HG02642 (cell line): ENCODE results near the gene GATAD2B.
"Not testable (repeated sequence)": the region's sequence is repeated elsewhere in the genome, so short reads cannot be mapped to it uniquely, and the experiment has no call there.

ENCODE experiments used
- ATAC-seq: cut with Tn5 transposase; IDR thresholded peaks from one replicate; pipeline ENCODE4 v1.9.1; 2021; ENCODE audit warnings: mild to moderate bottlenecking; ENCODE audit not compliant: unreplicated experiment, poor library complexity

Gene GATAD2B

DNA sequence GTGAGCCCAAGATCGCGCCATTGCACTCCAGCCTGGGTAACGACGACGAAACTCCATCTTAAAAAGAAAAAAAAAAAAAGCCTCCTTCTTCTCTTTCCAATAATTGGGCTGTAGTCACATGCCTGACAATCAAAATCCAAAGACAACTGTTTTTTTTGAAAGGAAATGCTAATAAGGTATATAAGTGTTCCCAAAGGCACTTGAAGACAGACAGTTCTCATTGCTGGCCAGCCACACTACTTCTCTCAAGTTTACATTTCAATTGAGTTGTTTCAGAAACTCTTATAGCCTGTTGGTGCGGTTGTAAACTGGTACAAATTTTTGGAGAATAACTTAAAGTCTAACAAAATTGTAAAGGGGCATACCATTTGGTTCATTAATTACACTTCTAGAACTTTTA lies 23.3 kb downstream of the GATAD2B start:
- no peak for ATAC-seq

DNA sequence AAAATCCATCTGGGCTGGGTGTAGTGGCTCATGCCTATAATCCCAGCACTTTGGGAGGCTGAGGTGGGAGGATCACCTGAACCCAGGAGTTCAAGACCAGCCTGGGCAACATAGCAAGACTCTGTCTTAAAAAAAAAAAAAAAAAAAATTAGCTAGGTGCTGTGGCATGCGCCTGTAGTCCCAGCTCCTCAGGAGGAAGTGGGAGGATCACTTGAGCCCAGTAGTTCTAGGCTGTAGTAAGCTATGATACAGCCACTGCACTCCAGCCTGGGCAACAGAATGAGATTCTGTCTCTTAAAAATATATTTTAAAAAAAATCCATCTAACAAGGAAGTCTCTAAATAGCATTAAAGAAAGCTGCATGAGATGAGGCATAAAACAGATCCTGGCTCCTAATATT lies 26.9 kb downstream of the GATAD2B start:
- not testable (repeated sequence) for ATAC-seq

DNA sequence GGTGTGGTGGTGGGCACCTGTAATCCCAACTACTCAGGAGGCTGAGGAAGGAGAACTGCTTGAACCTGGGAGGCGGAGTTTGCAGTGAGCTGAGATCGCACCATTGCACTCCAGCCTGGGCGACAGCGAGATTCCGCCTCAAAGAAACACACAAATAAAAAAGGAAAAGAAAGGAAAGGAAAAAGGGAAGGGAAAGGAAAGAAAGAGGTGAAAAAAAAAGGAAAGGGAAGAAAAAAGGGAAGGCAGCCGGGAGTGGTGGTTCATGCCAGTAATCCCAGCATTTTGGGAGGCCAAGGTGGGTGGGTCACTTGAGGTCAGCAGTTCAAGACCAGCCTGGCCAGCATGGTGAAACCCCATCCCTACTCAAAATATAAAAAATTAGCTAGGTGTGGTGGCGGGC lies 31.7 kb downstream of the GATAD2B start:
- not testable (repeated sequence) for ATAC-seq

DNA sequence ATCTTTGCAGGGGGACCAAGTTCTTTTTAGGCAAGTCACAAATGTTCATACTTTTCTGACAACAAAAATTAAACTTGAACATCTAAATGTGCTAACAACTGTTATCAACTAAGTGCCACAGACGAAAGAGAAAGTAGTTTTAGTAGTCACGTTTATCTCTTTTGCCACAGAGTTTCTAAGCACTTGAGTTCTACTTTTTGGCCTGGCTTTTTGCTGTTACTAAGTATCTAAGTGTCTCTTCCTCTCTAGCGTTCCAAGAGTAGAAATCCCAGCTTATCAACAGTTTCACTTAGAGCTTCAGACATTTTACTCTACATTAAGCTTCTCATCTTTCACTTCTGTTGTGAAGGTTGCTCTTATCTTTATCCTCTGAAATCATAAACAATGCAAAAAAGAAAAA lies 34.2 kb downstream of the GATAD2B start:
- no peak for ATAC-seq

DNA sequence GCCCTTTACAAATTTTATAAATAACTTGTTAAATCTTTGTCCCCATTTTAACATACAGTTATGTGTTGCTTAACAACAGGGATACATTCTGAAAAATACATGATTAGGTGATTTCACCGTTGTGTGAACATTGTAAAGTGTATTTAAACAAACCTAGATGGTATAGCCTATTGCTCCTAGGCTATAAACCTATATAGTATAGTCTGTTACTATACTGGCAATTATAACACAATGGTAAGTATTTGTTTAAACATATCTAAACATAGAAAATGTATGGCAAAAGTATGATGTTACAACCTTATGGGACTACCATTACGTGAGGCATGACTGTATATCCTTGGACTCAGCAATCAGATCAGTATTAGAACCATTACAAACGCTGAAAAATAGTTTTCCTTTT lies 36.6 kb downstream of the GATAD2B start:
- no peak for ATAC-seq

DNA sequence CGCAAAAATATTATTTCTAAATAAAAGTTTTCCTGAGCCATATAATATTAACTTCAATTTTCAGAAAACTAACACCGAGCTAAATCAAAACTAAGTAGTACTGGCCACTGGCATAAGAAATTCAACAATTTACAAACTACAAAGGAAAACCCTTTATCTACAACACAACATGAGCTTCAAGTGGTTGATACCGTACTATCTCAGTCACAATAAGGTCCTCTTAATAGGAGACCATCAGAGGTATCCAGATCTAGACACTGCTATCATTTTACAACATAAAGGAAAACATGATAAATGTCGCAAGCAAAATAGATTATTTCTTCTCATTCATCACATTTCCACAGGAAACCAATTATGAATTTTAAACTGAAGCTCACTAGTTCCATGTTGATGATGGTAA lies 39.5 kb downstream of the GATAD2B start:
- no peak for ATAC-seq

DNA sequence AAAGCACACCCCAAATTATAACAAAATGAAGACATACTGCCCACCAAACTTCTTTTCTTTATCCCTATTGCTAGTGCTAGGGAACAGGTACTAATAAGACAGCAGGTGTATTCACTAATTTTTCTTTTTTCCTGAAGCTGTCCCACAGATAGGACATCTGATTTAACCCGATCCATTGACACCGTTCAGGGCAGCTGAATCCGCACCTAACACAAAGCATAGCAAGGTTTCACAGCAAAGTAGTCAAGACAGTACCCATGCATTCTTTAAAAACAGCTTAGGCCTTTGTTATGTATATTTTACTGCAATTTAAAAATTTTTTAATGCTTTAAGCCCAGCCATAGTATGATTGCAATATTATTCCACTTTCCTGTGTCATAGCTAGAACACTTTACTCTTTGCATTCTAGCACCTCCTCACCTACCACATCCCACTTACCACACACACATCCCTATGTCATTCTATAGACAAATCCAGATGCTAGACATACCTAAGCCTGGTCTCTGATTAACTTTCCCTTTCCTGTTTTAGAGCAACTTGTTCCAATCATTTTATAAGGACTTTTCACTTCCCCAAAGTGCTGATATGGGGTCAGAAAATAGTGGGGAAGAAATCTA lies 40.4 kb downstream of the GATAD2B start:
- no peak for ATAC-seq

DNA sequence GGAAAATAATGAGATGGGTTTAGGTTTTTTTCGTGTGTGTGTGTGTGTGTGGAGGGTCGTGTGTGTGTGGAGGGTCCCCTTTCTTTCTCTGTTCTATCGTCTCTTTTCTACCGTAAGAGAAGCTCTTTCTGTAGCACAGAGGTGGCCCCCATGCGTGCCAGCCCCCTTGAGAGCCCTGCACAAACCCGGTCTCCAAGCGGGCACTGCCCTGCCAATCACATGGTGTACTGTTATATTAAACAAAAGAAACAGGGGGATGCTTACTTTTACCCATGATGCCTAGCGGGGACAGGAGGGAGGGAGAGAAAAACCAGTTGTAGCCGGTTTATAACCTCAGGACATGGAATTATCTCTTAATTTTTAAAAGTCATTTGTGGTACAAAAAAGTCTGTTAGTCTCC lies 41.0 kb downstream of the GATAD2B start:
- ATAC-seq, result no peak

DNA sequence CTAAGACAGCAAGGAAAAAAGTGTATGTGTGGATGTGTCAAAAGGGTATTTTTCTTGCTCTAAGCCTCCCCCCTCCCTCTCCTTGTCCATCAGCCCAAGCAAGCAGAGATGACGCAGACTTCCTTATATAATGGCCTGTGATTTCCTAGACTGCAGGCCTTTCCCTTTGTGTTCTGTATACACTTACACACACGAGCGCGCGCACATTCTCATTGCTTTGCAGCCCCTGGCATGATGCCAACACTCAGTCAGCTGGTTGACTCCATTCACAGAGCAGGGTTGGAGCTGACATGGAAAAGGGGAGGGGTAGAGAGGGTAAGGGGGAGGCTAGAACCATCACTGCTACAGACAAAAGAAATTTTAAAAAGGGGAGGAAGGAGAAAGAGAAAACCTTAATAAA lies 41.8 kb downstream of the GATAD2B start:
- no peak for ATAC-seq

DNA sequence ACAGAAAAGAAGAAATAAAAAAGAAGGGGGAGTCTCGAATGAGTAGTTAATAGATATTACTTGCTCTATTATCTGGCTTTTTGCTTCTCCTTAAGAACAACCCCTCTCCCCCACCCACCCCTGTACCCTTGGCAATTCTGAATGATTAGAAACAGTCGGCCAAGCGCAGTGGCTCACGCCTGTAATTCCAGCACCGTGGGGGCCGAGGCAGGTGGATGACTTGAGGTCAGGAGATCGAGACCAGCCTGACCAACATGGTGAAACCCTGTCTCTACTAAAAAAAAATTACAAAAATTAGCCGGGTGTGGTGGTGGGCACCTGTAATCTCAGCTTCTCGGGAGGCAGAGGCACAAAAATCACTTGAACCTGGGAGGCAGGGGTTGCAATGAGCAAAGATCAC lies 42.7 kb downstream of the GATAD2B start:
- ATAC-seq, result no peak

DNA sequence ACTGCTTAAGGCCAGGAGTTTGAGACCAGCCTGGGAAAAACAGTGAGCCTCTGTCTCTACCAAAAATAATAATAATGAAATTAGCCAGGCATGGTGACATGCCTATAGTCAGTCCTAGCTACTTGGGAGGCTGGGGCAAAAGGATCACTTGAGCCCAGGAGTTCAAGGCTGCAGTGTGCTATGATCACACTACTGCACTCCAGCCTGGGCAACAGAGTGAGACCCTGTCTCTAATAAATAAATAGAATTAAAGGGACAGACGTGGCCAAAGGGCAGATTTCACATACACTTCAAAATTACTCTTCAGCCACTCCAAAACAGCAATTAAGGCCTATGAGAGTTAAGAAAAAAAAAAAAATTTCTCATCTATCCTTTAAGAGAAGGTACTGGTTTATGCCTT lies 45.7 kb downstream of the GATAD2B start:
- ATAC-seq, result no peak

DNA sequence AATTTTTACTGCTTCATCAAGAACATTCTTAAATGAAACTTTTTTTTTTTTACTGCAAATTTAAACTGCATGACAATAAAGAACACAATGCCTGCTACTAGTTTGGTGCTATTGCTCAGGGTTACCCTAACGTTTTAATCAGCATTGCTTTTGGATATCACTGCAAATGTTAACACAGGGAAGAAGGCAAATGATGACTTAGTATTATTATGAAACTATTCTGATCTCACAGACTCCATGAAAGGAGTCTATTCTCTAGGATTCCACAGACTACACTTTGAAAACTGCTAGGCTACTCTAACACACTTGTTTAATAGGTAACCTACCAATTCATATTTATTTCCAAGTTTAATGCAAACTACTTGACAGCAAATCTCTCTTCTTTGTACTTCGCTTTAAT lies 49.8 kb downstream of the GATAD2B start:
- no peak for ATAC-seq

DNA sequence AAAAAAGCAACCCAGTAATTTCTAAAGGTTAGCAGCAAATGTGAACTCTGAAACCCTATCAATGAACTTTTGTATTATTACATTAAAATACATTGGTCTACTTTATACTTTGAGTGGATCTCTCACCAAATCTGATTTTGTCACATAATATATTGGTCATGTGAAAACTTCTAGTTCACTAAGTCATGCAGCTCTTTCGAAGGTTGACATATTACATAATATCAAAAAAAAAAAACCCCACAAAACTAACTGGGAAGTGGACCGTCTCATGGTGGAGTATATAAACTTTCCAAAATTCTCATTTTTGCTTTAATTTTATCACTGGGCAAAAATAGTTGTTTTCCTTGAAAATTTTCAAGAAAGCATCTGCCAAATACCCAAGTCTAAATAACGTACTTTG lies 50.4 kb downstream of the GATAD2B start:
- ATAC-seq, result no peak

DNA sequence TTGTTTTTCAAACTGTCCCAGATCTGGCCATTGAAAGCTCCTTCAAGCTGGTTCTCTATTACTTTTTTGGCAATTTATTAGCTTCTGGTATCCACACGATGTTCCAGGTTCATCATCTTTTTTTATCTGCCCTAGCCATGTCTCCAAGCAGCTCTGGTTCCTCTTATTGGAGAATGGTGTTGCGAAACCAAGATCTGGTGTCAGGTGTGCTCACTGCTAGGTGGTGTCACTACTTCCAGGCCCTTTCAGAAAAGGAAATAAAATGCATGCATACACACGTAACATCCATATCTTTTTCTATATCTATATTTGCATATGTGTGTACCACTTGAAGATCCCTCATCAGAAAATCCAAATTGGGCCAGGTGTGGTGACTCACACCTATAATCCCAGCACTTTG lies 53.3 kb downstream of the GATAD2B start:
- ATAC-seq, result no peak

DNA sequence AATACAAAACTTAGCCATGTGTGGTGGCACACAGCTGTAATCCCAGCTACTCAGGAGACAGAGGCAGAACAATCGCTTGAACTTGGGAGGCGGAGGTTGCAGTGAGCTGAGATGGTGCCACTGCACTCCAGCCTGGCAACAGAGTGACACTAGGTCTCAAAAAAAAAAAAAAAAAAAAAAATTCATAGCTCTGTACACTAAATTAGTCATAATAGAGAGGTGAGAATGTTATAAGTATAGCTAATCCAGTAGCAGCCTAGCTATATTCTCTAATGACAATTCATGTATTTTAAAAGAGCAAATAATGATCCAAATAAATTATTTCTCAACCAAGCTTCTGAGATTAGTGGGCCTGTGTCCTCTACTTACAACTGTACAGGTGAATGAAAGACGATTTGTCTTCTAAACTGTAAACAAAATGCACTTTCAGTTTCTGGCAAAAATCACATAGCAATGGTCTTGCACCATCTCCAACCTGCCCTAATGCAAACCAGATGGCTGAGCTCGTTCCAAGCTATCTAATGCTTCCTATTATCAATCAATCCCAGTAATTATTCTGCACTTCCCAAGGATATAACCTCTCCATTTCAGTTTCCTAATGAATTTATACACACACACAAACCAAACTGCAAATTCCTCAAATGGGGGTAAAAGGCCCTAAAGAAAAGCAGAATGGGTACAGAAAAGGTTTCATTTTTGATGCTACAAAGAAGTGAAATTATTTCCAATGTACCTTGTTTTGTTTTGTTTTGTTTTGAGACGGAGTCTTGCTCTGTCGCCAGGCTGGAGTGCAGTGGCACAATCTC lies 56.5 kb downstream of the GATAD2B start:
- no peak for ATAC-seq

DNA sequence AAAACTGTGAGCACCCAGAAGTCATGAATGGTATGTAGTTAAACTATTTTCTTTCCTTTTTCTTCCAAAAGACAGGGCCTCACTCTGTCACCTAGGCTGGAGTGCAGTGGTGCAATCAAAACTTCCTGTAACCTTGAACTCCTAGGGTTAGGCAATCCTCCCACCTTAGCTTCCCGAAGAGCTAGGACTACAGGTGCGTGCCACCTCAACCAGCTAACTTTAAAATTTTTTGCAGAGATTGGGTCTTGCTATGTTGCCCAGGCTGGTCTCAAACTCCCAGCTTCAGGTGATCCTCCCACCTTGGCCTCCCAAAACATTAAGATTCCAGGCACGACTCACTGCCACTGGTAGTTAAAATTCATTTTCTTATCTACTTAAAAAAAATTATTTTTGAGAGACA lies 62.5 kb downstream of the GATAD2B start:
- ATAC-seq, result no peak

DNA sequence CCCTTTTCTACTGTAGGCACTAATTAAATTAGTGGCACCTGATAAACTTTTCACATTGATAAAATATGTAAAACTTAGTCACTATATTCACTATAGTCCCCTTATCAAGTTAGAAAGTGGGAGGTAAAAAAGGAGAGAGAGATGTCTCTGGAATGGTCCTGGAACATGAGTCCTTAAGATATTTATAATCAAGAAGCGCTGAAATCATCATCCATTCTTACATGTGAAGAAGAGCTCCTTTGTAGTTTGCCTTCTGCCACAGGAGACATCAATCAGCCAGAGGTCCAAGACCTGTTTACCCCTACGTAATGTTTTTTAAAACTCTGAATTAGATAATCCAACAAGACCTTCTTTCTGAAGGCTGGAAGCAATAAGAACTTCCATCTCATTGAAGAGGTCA lies 65.3 kb downstream of the GATAD2B start:
- no peak for ATAC-seq

DNA sequence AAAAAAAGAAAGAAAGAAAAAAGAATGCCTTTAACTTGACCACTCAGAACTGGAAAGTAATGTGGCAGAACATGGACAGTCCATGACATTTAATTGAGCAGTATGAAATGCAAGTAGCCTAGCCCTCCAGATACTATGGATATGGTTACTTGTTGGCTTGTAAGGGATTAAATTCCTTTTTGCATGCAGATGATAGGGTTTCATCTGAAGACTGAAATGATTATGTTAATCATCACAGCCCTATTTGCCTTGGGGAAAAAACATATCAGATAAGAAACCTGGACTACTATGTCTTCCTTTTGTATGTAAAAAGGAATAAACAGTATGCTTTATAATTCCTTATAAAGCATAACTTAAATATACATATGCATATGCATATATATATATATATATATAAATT lies 66.0 kb downstream of the GATAD2B start:
- ATAC-seq, result no peak

DNA sequence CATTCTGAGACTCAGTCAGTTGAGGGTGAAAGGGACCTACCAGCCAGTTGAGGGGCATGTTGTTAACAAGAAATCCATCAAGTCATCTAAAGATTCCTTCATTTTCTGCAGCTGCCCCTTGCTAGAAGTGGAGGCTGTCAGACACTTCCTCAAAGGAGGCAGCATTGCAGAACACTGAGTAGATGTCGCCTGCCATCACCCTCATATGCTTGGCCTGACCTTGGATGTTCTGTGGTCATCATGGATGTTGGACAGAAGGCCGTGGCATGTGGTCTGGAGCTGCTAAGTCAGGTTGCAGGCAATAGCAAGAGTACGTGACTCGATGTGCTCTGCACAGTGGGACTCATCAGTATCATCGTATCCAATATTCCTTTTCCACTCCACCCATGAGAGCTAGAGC lies 70.6 kb downstream of the GATAD2B start:
- ATAC-seq, result no peak

DNA sequence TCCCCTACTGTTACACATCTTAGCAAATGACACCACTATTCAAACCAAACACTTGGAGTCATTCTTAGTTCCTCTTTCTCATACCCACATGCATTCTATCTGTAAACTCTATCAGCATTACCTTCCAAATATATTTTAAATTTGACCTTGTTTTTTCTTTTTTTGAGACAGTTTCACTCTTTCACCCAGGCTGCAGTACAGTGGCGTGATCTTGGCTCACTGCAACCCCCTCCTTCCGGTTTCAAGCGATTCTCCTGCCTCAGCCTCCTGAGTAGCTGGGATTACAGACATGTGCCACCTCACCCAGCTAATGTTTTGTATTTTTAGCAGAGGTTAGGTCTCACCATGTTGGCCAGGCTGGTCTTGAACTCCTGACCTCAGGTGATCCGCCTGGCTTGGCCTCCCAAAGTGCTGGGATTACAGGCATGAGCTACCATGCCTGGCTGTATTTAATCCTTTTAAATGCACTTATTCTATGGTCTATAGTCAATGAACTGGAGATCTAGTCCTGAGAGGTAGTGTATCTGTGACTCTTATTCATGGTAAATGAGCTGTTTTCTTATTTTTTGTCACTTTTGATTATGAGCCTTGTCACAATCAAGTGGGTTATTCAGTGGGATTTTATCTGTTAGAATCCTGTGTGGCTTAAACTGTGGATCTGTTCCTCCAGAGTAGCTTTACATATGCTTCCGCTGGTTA lies 73.1 kb downstream of the GATAD2B start:
- ATAC-seq, result peak; percentile 61

DNA sequence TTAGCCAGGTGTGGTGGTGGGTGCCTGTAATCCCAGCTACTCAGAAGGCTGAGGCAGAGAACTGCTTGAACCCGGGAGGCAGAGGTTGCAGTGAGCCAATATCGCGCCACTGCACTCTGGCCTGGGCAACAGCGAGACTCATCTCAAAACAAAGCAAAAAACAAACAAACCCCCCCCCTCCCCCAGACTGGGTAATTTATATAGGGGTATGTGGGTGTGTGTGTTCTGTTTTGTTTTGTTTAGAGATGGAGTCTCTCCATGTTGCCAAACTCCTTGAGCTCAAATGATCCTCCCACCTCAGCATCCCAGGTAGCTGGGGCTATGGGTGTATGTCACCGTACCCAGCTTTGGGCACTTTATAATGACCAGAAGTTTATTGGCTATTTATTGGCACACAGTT lies 74.0 kb downstream of the GATAD2B start:
- no peak for ATAC-seq

DNA sequence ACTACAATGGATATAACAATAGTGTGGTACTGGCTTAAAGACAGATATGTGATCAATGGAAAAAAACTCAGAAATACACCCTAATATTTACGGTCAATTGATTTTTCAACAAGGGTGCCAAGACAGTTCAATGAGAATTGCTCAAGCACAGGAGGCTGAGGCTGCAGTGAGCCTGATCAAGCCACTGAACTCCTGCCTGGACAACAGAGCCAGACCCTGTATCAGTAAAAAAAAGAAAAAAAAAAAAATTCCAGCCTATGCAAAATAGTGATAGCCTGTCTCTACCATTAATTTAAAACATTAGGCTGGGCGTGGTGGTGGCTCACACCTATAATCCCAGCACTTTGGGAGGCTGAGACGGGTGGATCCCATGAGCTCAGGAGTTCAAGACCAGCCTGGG lies 77.6 kb downstream of the GATAD2B start:
- ATAC-seq, result no peak
